Activated naive CD8-positive, alpha-beta T cell treated with anti-CD3 and anti-CD28 coated beads, Interleukin-2, amount 50 U/mL, for 24 hours (primary cell): Measurements from ENCODE around the gene STARD7.
A peak's percentile ranks its signal among the peaks of the same experiment; 100 is the strongest.
"Not testable (repeated sequence)": the region's sequence is repeated elsewhere in the genome, so short reads cannot be mapped to it uniquely, and the experiment has no call there.

ENCODE experiments used
- ATAC-seq: fragments of 150-1000 bp; cut with Tn5 transposase; one replicate; pipeline ENCODE4 v1.10.0; 2021
- DNase-seq: peaks from one replicate; pipeline ENCODE4 v3.0.0; 2021
- H3K27ac Mint-ChIP-seq: one replicate; pipeline ENCODE4 v1.8.0; 2021; ENCODE audit warnings: mild to moderate bottlenecking, mixed read lengths
- H3K27me3 Mint-ChIP-seq: one replicate; pipeline ENCODE4 v1.8.0; 2021; ENCODE audit warnings: mixed read lengths
- H3K36me3 Mint-ChIP-seq: one replicate; pipeline ENCODE4 v1.8.0; 2021; ENCODE audit warnings: low read depth, mixed read lengths
- H3K4me1 Mint-ChIP-seq: one replicate; pipeline ENCODE4 v1.8.0; 2021; ENCODE audit warnings: mixed read lengths
- H3K4me3 Mint-ChIP-seq: one replicate; pipeline ENCODE4 v1.8.0; 2021; ENCODE audit warnings: mild to moderate bottlenecking, moderate library complexity, mixed read lengths
- H3K9me3 Mint-ChIP-seq: one replicate; pipeline ENCODE4 v1.8.0; 2021; ENCODE audit warnings: mixed read lengths

Gene STARD7

DNA sequence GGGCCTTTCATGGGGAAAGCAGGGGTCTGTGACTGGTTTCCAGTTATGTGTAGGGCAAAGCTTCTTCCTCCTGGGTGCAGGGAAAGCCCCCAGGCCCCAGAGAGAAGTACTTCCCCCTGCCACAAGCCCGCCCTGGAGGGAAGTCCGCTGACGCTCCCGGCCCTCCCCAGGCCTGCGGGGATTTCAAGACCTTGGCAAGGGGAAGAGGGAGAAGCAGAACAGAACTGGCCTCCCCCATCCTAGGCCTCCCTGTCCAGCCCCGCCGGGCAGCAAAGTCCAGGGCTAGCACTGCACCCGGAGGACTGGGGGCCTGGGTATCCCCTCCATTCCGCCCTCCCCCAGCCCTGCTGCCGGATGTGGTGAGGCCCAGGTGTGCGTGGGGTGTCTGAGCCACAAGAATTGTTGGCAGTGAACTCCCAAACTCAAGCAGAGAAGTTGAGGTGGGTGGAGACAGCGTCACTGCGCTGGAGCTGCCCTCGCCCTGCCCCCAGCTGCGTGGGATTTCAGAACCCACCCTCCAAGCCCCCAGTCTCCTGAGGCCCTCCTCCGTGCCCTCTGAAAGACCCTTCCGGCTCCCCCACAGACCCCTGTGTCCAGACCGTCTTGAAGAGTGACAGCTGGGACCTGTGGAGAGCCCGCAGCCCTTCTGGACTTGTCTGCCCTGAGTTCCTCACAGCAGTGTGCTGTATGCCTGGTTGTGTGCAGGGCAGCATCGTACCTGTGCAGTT lies 62.3 kb downstream of the STARD7 start:
- Mint-ChIP-seq H3K9me3 (no peaks in the 10 kb centered on the region), H3K36me3 (peaks cover 33% of the 10 kb centered on the region), H3K4me3 (peak overlapping the region; percentile 86), H3K27me3 (peaks cover 2% of the 10 kb centered on the region), H3K4me1 (peaks cover 68% of the 10 kb centered on the region), H3K27ac (peak overlapping the region; percentile 98)
- peak; percentile 91 for DNase-seq
- peak; percentile 17 for ATAC-seq

GRCh38 chr2:96145848-96146152 lies 62.8 kb downstream of the STARD7 start:
- Mint-ChIP-seq H3K4me1 (peaks cover 68% of the 10 kb centered on the region), H3K36me3 (peaks cover 33% of the 10 kb centered on the region), H3K27me3 (peaks cover 2% of the 10 kb centered on the region), H3K27ac (peak overlapping the region; percentile 98), H3K9me3 (no peaks in the 10 kb centered on the region), H3K4me3 (peak overlapping the region; percentile 86)
- ATAC-seq, result no peak
- no peak for DNase-seq

GRCh38 chr2:96145036-96145847 lies 63.4 kb downstream of the STARD7 start, which contains the start of gene DUSP2:
Gene DUSP2, minus strand, starts transcription at chr2:96145440. Its CDS starts 86 bp downstream, at chr2:96145354.
- peak; percentile 54 for ATAC-seq

GRCh38 chr2:96144481-96145035 lies 64.1 kb downstream of the STARD7 start:
- Mint-ChIP-seq H3K36me3 (peaks cover 34% of the 10 kb centered on the region), H3K27me3 (peaks cover 2% of the 10 kb centered on the region), H3K4me3 (peak overlapping the region; percentile 94), H3K9me3 (no peaks in the 10 kb centered on the region), H3K27ac (peak overlapping the region; percentile 97), H3K4me1 (peaks cover 65% of the 10 kb centered on the region)
- peak; percentile 56 for DNase-seq
- no peak for ATAC-seq

More at GRCh38 chr2:96145036-96145847, 63.4 kb downstream of the STARD7 start, which contains the start of gene DUSP2:
- H3K4me1 Mint-ChIP-seq, result peaks cover 66% of the 10 kb centered on the region
- no peaks in the 10 kb centered on the region for H3K9me3 Mint-ChIP-seq
- H3K27me3 Mint-ChIP-seq, result peaks cover 2% of the 10 kb centered on the region
- peaks cover 34% of the 10 kb centered on the region for H3K36me3 Mint-ChIP-seq
- peak; percentile 93 for DNase-seq
- H3K27ac Mint-ChIP-seq, result peak within 1 kb of the TSS; percentile 98
- H3K4me3 Mint-ChIP-seq, result peak within 1 kb of the TSS; percentile 94

- Mint-ChIP-seq H3K27me3 (peaks cover 2% of the 10 kb centered on the region), H3K9me3 (no peaks in the 10 kb centered on the region), H3K27ac (peak overlapping the region; percentile 97), H3K4me3 (peak overlapping the region; percentile 94), H3K4me1 (peaks cover 65% of the 10 kb centered on the region), H3K36me3 (peaks cover 34% of the 10 kb centered on the region)
- ATAC-seq (no peak), DNase-seq (no peak)
Measured at GRCh38 chr2:96143848-96144480, 64.7 kb downstream of the STARD7 start.

GRCh38 chr2:96143231-96143847 lies 65.3 kb downstream of the STARD7 start:
- H3K27me3 Mint-ChIP-seq, result peaks cover 2% of the 10 kb centered on the region
- H3K27ac Mint-ChIP-seq, result peak overlapping the region; percentile 97
- DNase-seq, result no peak
- H3K4me3 Mint-ChIP-seq, result peak overlapping the region; percentile 94
- H3K9me3 Mint-ChIP-seq, result no peaks in the 10 kb centered on the region
- ATAC-seq, result no peak
- peaks cover 62% of the 10 kb centered on the region for H3K4me1 Mint-ChIP-seq
- peaks cover 34% of the 10 kb centered on the region for H3K36me3 Mint-ChIP-seq

DNA sequence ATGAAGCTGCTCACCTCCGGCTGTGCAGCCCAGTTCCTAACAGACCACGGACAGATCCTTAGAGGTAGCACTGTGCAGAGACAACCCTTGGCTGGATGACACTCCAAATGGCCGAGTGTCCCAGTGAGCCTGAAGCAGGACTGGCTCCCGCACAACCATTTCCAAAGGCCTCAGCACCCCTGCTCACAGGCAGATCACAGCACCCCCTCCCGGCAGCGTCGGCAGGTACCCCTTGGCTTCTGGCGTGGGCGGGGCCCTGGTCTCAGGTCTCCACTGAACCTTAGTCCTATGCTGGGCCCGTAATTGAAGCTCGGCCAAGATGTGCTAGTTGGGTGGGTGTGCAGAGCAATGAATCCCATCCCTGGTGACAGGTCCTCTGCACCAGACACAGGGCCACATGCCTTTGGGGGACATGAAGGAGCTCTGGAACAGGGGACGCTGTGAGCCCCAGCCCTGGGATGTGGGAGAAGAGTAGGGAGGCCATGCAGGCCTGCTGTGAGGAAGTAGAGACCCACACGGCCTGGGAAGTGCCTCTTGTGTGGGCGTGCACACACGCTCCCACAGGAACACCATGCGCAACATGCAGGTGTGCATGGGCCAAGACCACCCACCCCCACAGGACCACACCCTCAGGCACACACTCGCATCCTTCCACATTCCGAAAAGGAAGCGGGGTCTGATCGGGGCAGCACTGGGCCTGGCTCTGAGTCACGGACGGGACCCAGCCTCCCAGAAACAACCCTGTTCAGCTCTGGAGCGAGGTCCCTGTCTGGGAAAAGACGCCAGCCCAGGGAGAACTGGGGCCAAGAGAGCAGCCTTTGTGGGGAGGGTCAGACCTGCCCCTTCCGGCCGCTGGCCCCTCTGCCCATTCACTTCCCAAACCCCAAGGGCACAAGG lies 66.2 kb downstream of the STARD7 start:
- H3K27me3 Mint-ChIP-seq, result peaks cover 2% of the 10 kb centered on the region
- ATAC-seq (peak; percentile 10), DNase-seq (peak; percentile 86)
- H3K9me3 Mint-ChIP-seq, result no peaks in the 10 kb centered on the region
- peaks cover 55% of the 10 kb centered on the region for H3K4me1 Mint-ChIP-seq
- H3K4me3 Mint-ChIP-seq, result peak overlapping the region; percentile 94
- H3K27ac Mint-ChIP-seq, result peak overlapping the region; percentile 97
- peaks cover 34% of the 10 kb centered on the region for H3K36me3 Mint-ChIP-seq

GRCh38 chr2:96141624-96141967 lies 67.0 kb downstream of the STARD7 start:
- H3K36me3 Mint-ChIP-seq, result peaks cover 34% of the 10 kb centered on the region
- not testable (repeated sequence) for DNase-seq, H3K27me3 Mint-ChIP-seq, H3K9me3 Mint-ChIP-seq, ATAC-seq
- peak overlapping the region; percentile 97 for H3K27ac Mint-ChIP-seq
- peak overlapping the region; percentile 94 for H3K4me3 Mint-ChIP-seq
- H3K4me1 Mint-ChIP-seq, result peaks cover 46% of the 10 kb centered on the region

GRCh38 chr2:96140941-96141623 lies 67.5 kb downstream of the STARD7 start:
- Mint-ChIP-seq H3K27ac (peak overlapping the region; percentile 18), H3K36me3 (peaks cover 33% of the 10 kb centered on the region), H3K9me3 (no peaks in the 10 kb centered on the region), H3K4me3 (peak overlapping the region; percentile 94), H3K4me1 (peaks cover 42% of the 10 kb centered on the region), H3K27me3 (no peaks in the 10 kb centered on the region)
- no peak for ATAC-seq
- DNase-seq, result no peak

DNA sequence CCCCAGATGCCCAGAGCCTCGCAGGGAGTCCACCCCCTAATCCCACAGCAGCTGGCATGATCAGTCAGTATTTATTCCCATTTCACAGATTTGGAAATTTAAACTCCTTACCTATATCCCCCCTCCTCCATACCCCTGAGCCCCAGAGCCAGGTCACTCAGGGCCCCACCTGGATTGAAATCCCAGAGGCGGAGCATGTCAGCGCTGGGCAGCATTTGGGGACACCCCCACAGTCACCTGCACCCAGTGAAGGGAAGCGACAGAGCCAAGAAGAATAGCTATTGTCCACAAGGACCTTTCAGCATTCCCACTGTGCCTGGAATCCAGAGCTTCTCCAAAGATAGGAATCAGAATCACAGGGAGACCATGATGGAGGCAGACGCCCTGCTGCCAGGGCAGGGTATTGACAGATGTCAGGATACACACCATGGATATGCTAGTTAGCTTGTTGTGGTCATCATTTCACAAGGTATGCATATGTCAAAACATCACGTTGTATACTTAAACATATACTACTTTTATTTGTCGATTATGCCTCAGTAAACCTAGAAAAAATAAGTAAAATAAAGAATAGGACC lies 69.4 kb downstream of the STARD7 start:
- H3K36me3 Mint-ChIP-seq, result peaks cover 28% of the 10 kb centered on the region
- no peaks in the 10 kb centered on the region for H3K27me3 Mint-ChIP-seq
- H3K27ac Mint-ChIP-seq, result peak overlapping the region; percentile 73
- ATAC-seq, result no peak
- no peak for DNase-seq
- H3K9me3 Mint-ChIP-seq, result no peaks in the 10 kb centered on the region
- H3K4me3 Mint-ChIP-seq, result peak overlapping the region; percentile 34
- H3K4me1 Mint-ChIP-seq, result peaks cover 34% of the 10 kb centered on the region

GRCh38 chr2:96138179-96139145 lies 70.2 kb downstream of the STARD7 start, which contains the start of gene ASTL:
Gene ASTL, minus strand, starts transcription at chr2:96138502. Its CDS starts 66 bp downstream, at chr2:96138436.
- Mint-ChIP-seq H3K36me3 (peaks cover 20% of the 10 kb centered on the region), H3K27me3 (no peaks in the 10 kb centered on the region), H3K27ac (peak within 1 kb of the TSS; percentile 73), H3K9me3 (no peaks in the 10 kb centered on the region), H3K4me3 (peak within 1 kb of the TSS; percentile 34), H3K4me1 (peaks cover 33% of the 10 kb centered on the region)
- ATAC-seq (peak; percentile 50), DNase-seq (peak; percentile 70)
